H1 (cell line): ENCODE results near the gene PTX4. TPM values are rescaled to one million over a fixed set of nuclear protein-coding genes. Genes with fewer than 3 reads are reported as not detected.

ENCODE experiments used
- CTCF ChIA-PET: fragments of 300-600 bp; sonication (Branson Sonifier 250); formaldehyde crosslinking; loops from one replicate; lab custom pipeline; 2021; ENCODE audit not compliant: partially characterized antibody; lab: Charles Lee
- POLR2A ChIA-PET: fragments of 300-600 bp; sonication (Branson Sonifier 250); formaldehyde crosslinking; loops from one replicate; lab custom pipeline; 2021; ENCODE audit warnings: inconsistent platforms; ENCODE audit not compliant: partially characterized antibody; lab: Charles Lee
- DNase-seq, 2 experiments: peaks; one replicate each; pipeline versions ENCODE4 v3.0.0 to v3.0.0-alpha.2; 2010 to 2022; ENCODE audit warnings: low spot score in 2 of 2, low read depth in 1 of 2, mixed read lengths in 1 of 2
- FAIRE-seq: peaks from 2 replicates; lab custom pipeline; 2011; peaks lifted over from hg19 to GRCh38; lab: Jason Lieb, UNC
- H2AFZ ChIP-seq: 2 replicates; pipeline ENCODE4 v1.8.1; 2012; ENCODE audit warnings: low read length, inconsistent platforms
- H2AK5ac ChIP-seq: 2 replicates; pipeline ENCODE4 v1.6.1; 2013; ENCODE audit warnings: low read depth, low read length
- H2BK120ac ChIP-seq: replicated peaks from 2 replicates; pipeline ENCODE3; 2013; ENCODE audit warnings: low read depth, low read length, inconsistent platforms
- H2BK12ac ChIP-seq: 2 replicates; pipeline ENCODE4 v1.6.1; 2013; ENCODE audit warnings: low read depth, low read length
- H2BK15ac ChIP-seq: 2 replicates; pipeline ENCODE4 v1.6.1; 2013; ENCODE audit warnings: low read length
- H2BK20ac ChIP-seq: 2 replicates; pipeline ENCODE4 v1.6.1; 2013; ENCODE audit warnings: low read length
- H2BK5ac ChIP-seq: 2 replicates; pipeline ENCODE4 v1.6.1; 2013; ENCODE audit warnings: low read depth, low read length
- H3K14ac ChIP-seq: 2 replicates; pipeline ENCODE4 v1.6.1; 2013; ENCODE audit warnings: inconsistent platforms; ENCODE audit not compliant: insufficient read length
- H3K18ac ChIP-seq: 2 replicates; pipeline ENCODE4 v1.6.1; 2013; ENCODE audit warnings: low read length; ENCODE audit errors: extremely low read depth
- H3K23ac ChIP-seq: 2 replicates; pipeline ENCODE4 v1.6.1; 2013; ENCODE audit warnings: inconsistent platforms; ENCODE audit not compliant: insufficient read length
- H3K23me2 ChIP-seq: 2 replicates; pipeline ENCODE4 v1.6.1; 2013; ENCODE audit warnings: low read depth, low read length
- H3K27ac ChIP-seq: 2 replicates; pipeline ENCODE4 v1.6.1; 2011; ENCODE audit warnings: low read depth, low read length, inconsistent platforms
- H3K27me3 ChIP-seq, 4 experiments: replicated peaks in 1 of 4; 1 replicate in 1 of 4; 2 replicates in 3 of 4; pipeline versions ENCODE4 v1.6.1 to v1.8.1; 2011 to 2013; ENCODE audit warnings: low read length in 3 of 4, mild to moderate bottlenecking in 3 of 4, inconsistent platforms in 2 of 4, mixed read lengths in 2 of 4, moderate library complexity in 1 of 4; ENCODE audit not compliant: control insufficient read depth in 3 of 4, insufficient read depth in 3 of 4; ENCODE audit errors: extremely low read depth in 1 of 4
- H3K36me3 ChIP-seq, 4 experiments: 2 replicates each; pipeline versions ENCODE4 v1.6.1 to v1.8.1; 2011 to 2013; ENCODE audit warnings: mild to moderate bottlenecking in 4 of 4, low read length in 3 of 4, moderate library complexity in 2 of 4, control low read depth in 1 of 4, inconsistent platforms in 1 of 4; ENCODE audit not compliant: insufficient read depth in 4 of 4, control insufficient read depth in 2 of 4
- H3K4ac ChIP-seq: replicated peaks from 2 replicates; pipeline ENCODE3; 2013; ENCODE audit warnings: low read length, low read depth, mixed read lengths, inconsistent platforms; ENCODE audit not compliant: insufficient read length
- H3K4me1 ChIP-seq, 4 experiments: replicated peaks in 1 of 4; 1 replicate in 1 of 4; 2 replicates in 3 of 4; pipeline versions ENCODE4 v1.6.1 to v1.8.1; 2011 to 2013; ENCODE audit warnings: low read length in 3 of 4, inconsistent platforms in 2 of 4, mixed read lengths in 1 of 4; ENCODE audit not compliant: insufficient read depth in 4 of 4, control insufficient read depth in 3 of 4
- H3K4me2 ChIP-seq, 2 experiments: 2 replicates each; pipeline versions ENCODE4 v1.6.1 to v1.8.1; 2011 to 2013; ENCODE audit warnings: low read depth in 2 of 2, low read length in 2 of 2, control low read depth in 1 of 2, inconsistent platforms in 1 of 2, mild to moderate bottlenecking in 1 of 2; ENCODE audit not compliant: insufficient read depth in 1 of 2
- H3K4me3 ChIP-seq, 4 experiments: fragments of 200-600, 300-600 bp in 1 of 4; sonication (generic), shearing (Covaris generic), sonication (Bioruptor Twin) in 1 of 4; 2 replicates each; pipeline versions ENCODE4 v1.5.1 to v1.8.1; 2011 to 2016; ENCODE audit warnings: low read length in 4 of 4, low read depth in 3 of 4, control low read depth in 2 of 4, inconsistent platforms in 2 of 4, mild to moderate bottlenecking in 2 of 4, mixed read lengths in 1 of 4, moderate library complexity in 1 of 4; ENCODE audit not compliant: insufficient read depth in 2 of 4; ENCODE audit errors: extremely low read depth in 1 of 4
- H3K56ac ChIP-seq: replicated peaks from 2 replicates; pipeline ENCODE3; 2013; ENCODE audit warnings: low read depth, mild to moderate bottlenecking, mixed read lengths, low read length, inconsistent platforms; ENCODE audit not compliant: insufficient read length
- H3K79me1 ChIP-seq: 2 replicates; pipeline ENCODE4 v1.6.1; 2013; ENCODE audit warnings: low read depth, low read length, control low read depth
- H3K79me2 ChIP-seq, 2 experiments: 2 replicates each; pipeline versions ENCODE4 v1.6.1 to v1.8.1; 2012 to 2013; ENCODE audit warnings: low read length in 2 of 2, mild to moderate bottlenecking in 2 of 2, inconsistent platforms in 1 of 2; ENCODE audit not compliant: insufficient read depth in 2 of 2, control insufficient read depth in 1 of 2
- H3K9ac ChIP-seq, 4 experiments: replicated peaks in 1 of 4; 1 replicate in 1 of 4; 2 replicates in 3 of 4; pipeline versions ENCODE4 v1.6.1 to v1.8.1; 2011 to 2013; ENCODE audit warnings: low read depth in 3 of 4, low read length in 3 of 4, control low read depth in 2 of 4, mild to moderate bottlenecking in 2 of 4, moderate library complexity in 2 of 4, inconsistent platforms in 1 of 4; ENCODE audit errors: extremely low read depth in 1 of 4
- H3K9me3 ChIP-seq, 2 experiments: 2 replicates each; pipeline versions ENCODE4 v1.6.1 to v1.8.1; 2012 to 2013; ENCODE audit warnings: mild to moderate bottlenecking in 2 of 2, moderate library complexity in 2 of 2, control low read depth in 1 of 2, inconsistent platforms in 1 of 2, low read depth in 1 of 2, low read length in 1 of 2, mixed read lengths in 1 of 2; ENCODE audit not compliant: insufficient read depth in 2 of 2
- H4K20me1 ChIP-seq, 2 experiments: replicated peaks in 1 of 2; 2 replicates each; pipeline versions ENCODE3 to v1.8.1; 2011 to 2013; ENCODE audit warnings: inconsistent platforms in 2 of 2, low read length in 2 of 2, mild to moderate bottlenecking in 1 of 2; ENCODE audit not compliant: insufficient read depth in 2 of 2, control insufficient read depth in 1 of 2
- H4K5ac ChIP-seq: 2 replicates; pipeline ENCODE4 v1.6.1; 2013; ENCODE audit warnings: low read length, low read depth, mixed read lengths, inconsistent platforms; ENCODE audit not compliant: insufficient read length
- H4K8ac ChIP-seq: 2 replicates; pipeline ENCODE4 v1.8.0; 2013; ENCODE audit warnings: mild to moderate bottlenecking, moderate library complexity, low read length, inconsistent platforms; ENCODE audit not compliant: insufficient read depth; ENCODE audit errors: extremely low read depth
- H4K91ac ChIP-seq: replicated peaks from 2 replicates; pipeline ENCODE3; 2013; ENCODE audit warnings: low read length, mixed read lengths, inconsistent platforms; ENCODE audit not compliant: insufficient read length
- GTF2F1 ChIP-seq: IDR thresholded peaks from 2 replicates; pipeline ENCODE4 v1.6.1; 2012; ENCODE audit warnings: low read depth, low read length, improper control_type of control experiment, borderline replicate concordance
- WGBS, 2 experiments: shearing (Covaris generic) in 1 of 2; methylation state at CpG; one replicate each; pipeline versions ENCODE4 v1.1.6 to v1.1.7; 2013 to 2015; ENCODE audit warnings: low lambda C conversion rate in 2 of 2, mixed read lengths in 2 of 2, inconsistent platforms in 1 of 2, low coverage in 1 of 2, missing lambda C conversion rate in 1 of 2; ENCODE audit not compliant: insufficient replicate concordance in 2 of 2, insufficient coverage in 1 of 2, insufficient read length in 1 of 2; ENCODE audit errors: extremely low coverage in 1 of 2, missing lambda C conversion rate in 1 of 2; 5-methylcytosine and 5-hydroxymethylcytosine counted together
- polyA plus RNA-seq, 7 experiments: library from polyadenylated mRNA; depleted of rRNA in 3 of 7; stranded (reverse) in 5 of 7; unstranded in 2 of 7; fragments of >200 nt in 5 of 7; fragments of 200-250 nt in 2 of 7; gene quantifications; 1 replicate in 5 of 7; 2 replicates in 1 of 7; 4 replicates in 1 of 7; pipeline versions ENCODE4 v1.2.1 to v1.2.3, GENCODE V29; 2011 to 2013; ENCODE audit warnings: missing spikeins in 2 of 7, mixed read lengths in 2 of 7
- total RNA-seq: library from RNA; stranded (reverse); fragmentation: NEBNext Ultra II Directional; extraction: Animal tissue kit (Norgen Biotek cat#: 25700); gene quantifications from 2 replicates; pipeline ENCODE4 v1.2.1, GENCODE V29; 2021
- TF ChIP-seq, protein P1 (sequence below): IDR thresholded peaks from 2 replicates; pipeline ENCODE4 v1.6.1; 2012; ENCODE audit warnings: inconsistent platforms

The PTX4 gene
- total and polyA plus RNA-seq, 2 of the 8 experiments (the other 6 are each of a cell fraction or from before 2014, with no cell fraction given) = not detected

DNA sequence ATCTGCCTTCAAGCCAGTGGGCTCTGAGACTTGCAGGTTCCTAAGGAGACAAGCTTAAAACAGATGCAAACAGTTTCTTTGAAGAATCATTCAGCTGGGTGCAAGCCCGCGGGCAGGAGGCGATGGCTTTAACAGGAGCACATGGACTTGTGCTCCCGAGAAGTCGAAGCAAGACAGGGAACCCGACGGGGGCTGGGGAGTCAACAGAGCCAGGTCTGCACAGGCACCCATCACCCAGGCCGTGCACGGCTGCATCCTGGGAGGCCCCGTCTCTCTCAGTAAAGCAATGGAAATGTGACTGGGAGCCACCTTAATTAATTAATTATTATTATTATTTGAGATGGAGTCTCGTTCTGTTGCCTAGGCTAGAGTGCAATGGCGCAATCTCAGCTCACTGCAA is 333 bp upstream of the PTX4 start:
- H2BK120ac ChIP-seq = no peak overlapping the region
- no peak overlapping the region for H2BK15ac ChIP-seq
- H4K5ac ChIP-seq = no peak overlapping the region
- H2BK5ac ChIP-seq = no peak overlapping the region
- no peak overlapping the region for H3K4me2 ChIP-seq
- H3K4ac ChIP-seq = no peak overlapping the region
- peaks cover under 1% of the 10 kb centered on the region for H3K79me1 ChIP-seq
- TF ChIP-seq, protein P1, sequence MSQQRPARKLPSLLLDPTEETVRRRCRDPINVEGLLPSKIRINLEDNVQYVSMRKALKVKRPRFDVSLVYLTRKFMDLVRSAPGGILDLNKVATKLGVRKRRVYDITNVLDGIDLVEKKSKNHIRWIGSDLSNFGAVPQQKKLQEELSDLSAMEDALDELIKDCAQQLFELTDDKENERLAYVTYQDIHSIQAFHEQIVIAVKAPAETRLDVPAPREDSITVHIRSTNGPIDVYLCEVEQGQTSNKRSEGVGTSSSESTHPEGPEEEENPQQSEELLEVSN = 0 out of 2 replicates have a peak, but pooled peaks have one; percentile 16
- TF ChIP-seq GTF2F1 = no peak
- TF ChIP-seq, all 59 proteins: peak for 1
- H3K9ac ChIP-seq = no peak overlapping the region
- no peak overlapping the region for H4K91ac ChIP-seq
- WGBS, 2 experiments = 87% methylated on average over 12 of the region's 12 CpGs; no CpG with 5 or more reads in 1 of the 2 experiments
- ChIA-PET POLR2A (interaction anchor here (16.8 kb wide), 1 partner anchor 22 kb away, joined by 175 read pairs; no protein-coding TSS in a partner anchor), CTCF (no interaction called here)
- H3K4me1 ChIP-seq = peaks cover 0 to 4% (median 3%) of the 10 kb centered on the region in 4 experiments; a peak in 4 of 7 replicates
- no peaks in the 10 kb centered on the region for H4K20me1 ChIP-seq
- peaks cover 0 to 4% of the 10 kb centered on the region in 2 experiments; a peak in 1 of 4 replicates for H3K79me2 ChIP-seq
- peaks cover 8% of the 10 kb centered on the region for H3K23me2 ChIP-seq
- no peak overlapping the region for H2BK20ac ChIP-seq
- no peak overlapping the region for H3K14ac ChIP-seq
- DNase-seq (no peak), FAIRE-seq (no peak)
- no peaks in the 10 kb centered on the region; a peak in 1 of 4 replicates for H3K9me3 ChIP-seq
- H2BK12ac ChIP-seq = no peak overlapping the region
- no peak overlapping the region for H2AFZ ChIP-seq
- H3K4me3 ChIP-seq = no peak overlapping the region
- H3K18ac ChIP-seq = no peak overlapping the region
- no peaks in the 10 kb centered on the region for H3K27me3 ChIP-seq
- no peaks in the 10 kb centered on the region for H3K36me3 ChIP-seq
- no peak overlapping the region for H3K56ac ChIP-seq
- H3K27ac ChIP-seq = no peak overlapping the region
- no peak overlapping the region for H3K23ac ChIP-seq
- H4K8ac ChIP-seq = no peak overlapping the region
- H2AK5ac ChIP-seq = no peak overlapping the region
